H1 (cell line): ENCODE measurements around the gene FAF2. TPM values are rescaled to one million over a fixed set of nuclear protein-coding genes. Genes with fewer than 3 reads are reported as not detected.

Source experiments
- CTCF ChIA-PET: fragments of 300-600 bp; sonication (Branson Sonifier 250); formaldehyde crosslinking; loops from one replicate; lab custom pipeline; 2021; ENCODE audit not compliant: partially characterized antibody; lab: Charles Lee
- POLR2A ChIA-PET: fragments of 300-600 bp; sonication (Branson Sonifier 250); formaldehyde crosslinking; loops from one replicate; lab custom pipeline; 2021; ENCODE audit warnings: inconsistent platforms; ENCODE audit not compliant: partially characterized antibody; lab: Charles Lee
- DNase-seq, 2 experiments: peaks; one replicate each; pipeline versions ENCODE4 v3.0.0 to v3.0.0-alpha.2; 2010 to 2022; ENCODE audit warnings: low spot score in 2 of 2, low read depth in 1 of 2, mixed read lengths in 1 of 2
- FAIRE-seq: peaks from 2 replicates; lab custom pipeline; 2011; peaks lifted over from hg19 to GRCh38; lab: Jason Lieb, UNC
- H2AFZ ChIP-seq: 2 replicates; pipeline ENCODE4 v1.8.1; 2012; ENCODE audit warnings: low read length, inconsistent platforms
- H2AK5ac ChIP-seq: 2 replicates; pipeline ENCODE4 v1.6.1; 2013; ENCODE audit warnings: low read depth, low read length
- H2BK120ac ChIP-seq: replicated peaks from 2 replicates; pipeline ENCODE3; 2013; ENCODE audit warnings: low read depth, low read length, inconsistent platforms
- H2BK12ac ChIP-seq: 2 replicates; pipeline ENCODE4 v1.6.1; 2013; ENCODE audit warnings: low read depth, low read length
- H2BK15ac ChIP-seq: 2 replicates; pipeline ENCODE4 v1.6.1; 2013; ENCODE audit warnings: low read length
- H2BK20ac ChIP-seq: 2 replicates; pipeline ENCODE4 v1.6.1; 2013; ENCODE audit warnings: low read length
- H2BK5ac ChIP-seq: 2 replicates; pipeline ENCODE4 v1.6.1; 2013; ENCODE audit warnings: low read depth, low read length
- H3K14ac ChIP-seq: 2 replicates; pipeline ENCODE4 v1.6.1; 2013; ENCODE audit warnings: inconsistent platforms; ENCODE audit not compliant: insufficient read length
- H3K18ac ChIP-seq: 2 replicates; pipeline ENCODE4 v1.6.1; 2013; ENCODE audit warnings: low read length; ENCODE audit errors: extremely low read depth
- H3K23ac ChIP-seq: 2 replicates; pipeline ENCODE4 v1.6.1; 2013; ENCODE audit warnings: inconsistent platforms; ENCODE audit not compliant: insufficient read length
- H3K23me2 ChIP-seq: 2 replicates; pipeline ENCODE4 v1.6.1; 2013; ENCODE audit warnings: low read depth, low read length
- H3K27ac ChIP-seq: 2 replicates; pipeline ENCODE4 v1.6.1; 2011; ENCODE audit warnings: low read depth, low read length, inconsistent platforms
- H3K27me3 ChIP-seq, 4 experiments: replicated peaks in 1 of 4; 1 replicate in 1 of 4; 2 replicates in 3 of 4; pipeline versions ENCODE4 v1.6.1 to v1.8.1; 2011 to 2013; ENCODE audit warnings: low read length in 3 of 4, mild to moderate bottlenecking in 3 of 4, inconsistent platforms in 2 of 4, mixed read lengths in 2 of 4, moderate library complexity in 1 of 4; ENCODE audit not compliant: control insufficient read depth in 3 of 4, insufficient read depth in 3 of 4; ENCODE audit errors: extremely low read depth in 1 of 4
- H3K36me3 ChIP-seq, 4 experiments: 2 replicates each; pipeline versions ENCODE4 v1.6.1 to v1.8.1; 2011 to 2013; ENCODE audit warnings: mild to moderate bottlenecking in 4 of 4, low read length in 3 of 4, moderate library complexity in 2 of 4, control low read depth in 1 of 4, inconsistent platforms in 1 of 4; ENCODE audit not compliant: insufficient read depth in 4 of 4, control insufficient read depth in 2 of 4
- H3K4ac ChIP-seq: replicated peaks from 2 replicates; pipeline ENCODE3; 2013; ENCODE audit warnings: low read length, low read depth, mixed read lengths, inconsistent platforms; ENCODE audit not compliant: insufficient read length
- H3K4me1 ChIP-seq, 4 experiments: replicated peaks in 1 of 4; 1 replicate in 1 of 4; 2 replicates in 3 of 4; pipeline versions ENCODE4 v1.6.1 to v1.8.1; 2011 to 2013; ENCODE audit warnings: low read length in 3 of 4, inconsistent platforms in 2 of 4, mixed read lengths in 1 of 4; ENCODE audit not compliant: insufficient read depth in 4 of 4, control insufficient read depth in 3 of 4
- H3K4me2 ChIP-seq, 2 experiments: 2 replicates each; pipeline versions ENCODE4 v1.6.1 to v1.8.1; 2011 to 2013; ENCODE audit warnings: low read depth in 2 of 2, low read length in 2 of 2, control low read depth in 1 of 2, inconsistent platforms in 1 of 2, mild to moderate bottlenecking in 1 of 2; ENCODE audit not compliant: insufficient read depth in 1 of 2
- H3K4me3 ChIP-seq, 4 experiments: fragments of 200-600, 300-600 bp in 1 of 4; sonication (generic), shearing (Covaris generic), sonication (Bioruptor Twin) in 1 of 4; 2 replicates each; pipeline versions ENCODE4 v1.5.1 to v1.8.1; 2011 to 2016; ENCODE audit warnings: low read length in 4 of 4, low read depth in 3 of 4, control low read depth in 2 of 4, inconsistent platforms in 2 of 4, mild to moderate bottlenecking in 2 of 4, mixed read lengths in 1 of 4, moderate library complexity in 1 of 4; ENCODE audit not compliant: insufficient read depth in 2 of 4; ENCODE audit errors: extremely low read depth in 1 of 4
- H3K56ac ChIP-seq: replicated peaks from 2 replicates; pipeline ENCODE3; 2013; ENCODE audit warnings: low read depth, mild to moderate bottlenecking, mixed read lengths, low read length, inconsistent platforms; ENCODE audit not compliant: insufficient read length
- H3K79me1 ChIP-seq: 2 replicates; pipeline ENCODE4 v1.6.1; 2013; ENCODE audit warnings: low read depth, low read length, control low read depth
- H3K79me2 ChIP-seq, 2 experiments: 2 replicates each; pipeline versions ENCODE4 v1.6.1 to v1.8.1; 2012 to 2013; ENCODE audit warnings: low read length in 2 of 2, mild to moderate bottlenecking in 2 of 2, inconsistent platforms in 1 of 2; ENCODE audit not compliant: insufficient read depth in 2 of 2, control insufficient read depth in 1 of 2
- H3K9ac ChIP-seq, 4 experiments: replicated peaks in 1 of 4; 1 replicate in 1 of 4; 2 replicates in 3 of 4; pipeline versions ENCODE4 v1.6.1 to v1.8.1; 2011 to 2013; ENCODE audit warnings: low read depth in 3 of 4, low read length in 3 of 4, control low read depth in 2 of 4, mild to moderate bottlenecking in 2 of 4, moderate library complexity in 2 of 4, inconsistent platforms in 1 of 4; ENCODE audit errors: extremely low read depth in 1 of 4
- H3K9me3 ChIP-seq, 2 experiments: 2 replicates each; pipeline versions ENCODE4 v1.6.1 to v1.8.1; 2012 to 2013; ENCODE audit warnings: mild to moderate bottlenecking in 2 of 2, moderate library complexity in 2 of 2, control low read depth in 1 of 2, inconsistent platforms in 1 of 2, low read depth in 1 of 2, low read length in 1 of 2, mixed read lengths in 1 of 2; ENCODE audit not compliant: insufficient read depth in 2 of 2
- H4K20me1 ChIP-seq, 2 experiments: replicated peaks in 1 of 2; 2 replicates each; pipeline versions ENCODE3 to v1.8.1; 2011 to 2013; ENCODE audit warnings: inconsistent platforms in 2 of 2, low read length in 2 of 2, mild to moderate bottlenecking in 1 of 2; ENCODE audit not compliant: insufficient read depth in 2 of 2, control insufficient read depth in 1 of 2
- H4K5ac ChIP-seq: 2 replicates; pipeline ENCODE4 v1.6.1; 2013; ENCODE audit warnings: low read length, low read depth, mixed read lengths, inconsistent platforms; ENCODE audit not compliant: insufficient read length
- H4K8ac ChIP-seq: 2 replicates; pipeline ENCODE4 v1.8.0; 2013; ENCODE audit warnings: mild to moderate bottlenecking, moderate library complexity, low read length, inconsistent platforms; ENCODE audit not compliant: insufficient read depth; ENCODE audit errors: extremely low read depth
- H4K91ac ChIP-seq: replicated peaks from 2 replicates; pipeline ENCODE3; 2013; ENCODE audit warnings: low read length, mixed read lengths, inconsistent platforms; ENCODE audit not compliant: insufficient read length
- BRCA1 ChIP-seq: IDR thresholded peaks from 2 replicates; pipeline ENCODE4 v1.6.1; 2012; ENCODE audit warnings: low read depth, low read length, improper control_type of control experiment
- EP300 ChIP-seq, 2 experiments: IDR thresholded peaks; 1 replicate in 1 of 2; 2 replicates in 1 of 2; pipeline ENCODE4 v1.6.1; 2011 to 2012; ENCODE audit warnings: low read depth in 2 of 2, low read length in 2 of 2, mild to moderate bottlenecking in 2 of 2, borderline replicate concordance in 1 of 2, inconsistent platforms in 1 of 2, moderate library complexity in 1 of 2
- MAFK ChIP-seq: IDR thresholded peaks from 2 replicates; pipeline ENCODE4 v1.6.1; 2012; ENCODE audit warnings: low read depth, mild to moderate bottlenecking, improper control_type of control experiment, low read length
- NRF1 ChIP-seq: IDR thresholded peaks from 2 replicates; pipeline ENCODE4 v1.6.1; 2011; ENCODE audit warnings: mild to moderate bottlenecking, low read depth, low read length, improper control_type of control experiment
- PHF8 ChIP-seq: fragments of 200-600 bp; sonication (generic); conservative IDR thresholded peaks from 2 replicates; pipeline ENCODE4 v1.7.1; 2012; ENCODE audit warnings: low read depth, mild to moderate bottlenecking, inconsistent platforms, low read length, moderate library complexity
- POLR2A ChIP-seq, 2 experiments: IDR thresholded peaks; 1 replicate in 1 of 2; 2 replicates in 1 of 2; pipeline ENCODE4 v1.6.1; 2011; ENCODE audit warnings: low read depth in 2 of 2, low read length in 2 of 2, mild to moderate bottlenecking in 2 of 2; ENCODE audit errors: control extremely low read depth in 1 of 2
- RNF2 ChIP-seq: fragments of 200-900, 300-1000 bp; sonication (generic); IDR thresholded peaks from 2 replicates; pipeline ENCODE4 v1.7.1; 2016; ENCODE audit warnings: borderline replicate concordance, low read depth, mild to moderate bottlenecking, antibody characterized with exemption, low read length; ENCODE audit not compliant: poor library complexity, severe bottlenecking; ENCODE audit errors: missing control alignments
- SIRT6 ChIP-seq: IDR thresholded peaks from one replicate; pipeline ENCODE4 v1.7.1; 2012; ENCODE audit warnings: low read length, inconsistent platforms
- SP2 ChIP-seq: IDR thresholded peaks from 2 replicates; pipeline ENCODE4 v1.6.1; 2012; ENCODE audit warnings: mild to moderate bottlenecking, low read length, inconsistent platforms
- TEAD4 ChIP-seq: IDR thresholded peaks from 2 replicates; pipeline ENCODE4 v1.6.1; 2012; ENCODE audit warnings: low read depth, low read length, inconsistent platforms, mixed read lengths
- YY1 ChIP-seq: IDR thresholded peaks from 2 replicates; pipeline ENCODE4 v1.6.1; 2011; ENCODE audit warnings: low read depth, mild to moderate bottlenecking, low read length
- WGBS, 2 experiments: shearing (Covaris generic) in 1 of 2; methylation state at CpG; one replicate each; pipeline versions ENCODE4 v1.1.6 to v1.1.7; 2013 to 2015; ENCODE audit warnings: low lambda C conversion rate in 2 of 2, mixed read lengths in 2 of 2, inconsistent platforms in 1 of 2, low coverage in 1 of 2, missing lambda C conversion rate in 1 of 2; ENCODE audit not compliant: insufficient replicate concordance in 2 of 2, insufficient coverage in 1 of 2, insufficient read length in 1 of 2; ENCODE audit errors: extremely low coverage in 1 of 2, missing lambda C conversion rate in 1 of 2; 5-methylcytosine and 5-hydroxymethylcytosine counted together
- polyA plus RNA-seq, 7 experiments: library from polyadenylated mRNA; depleted of rRNA in 3 of 7; stranded (reverse) in 5 of 7; unstranded in 2 of 7; fragments of >200 nt in 5 of 7; fragments of 200-250 nt in 2 of 7; gene quantifications; 1 replicate in 5 of 7; 2 replicates in 1 of 7; 4 replicates in 1 of 7; pipeline versions ENCODE4 v1.2.1 to v1.2.3, GENCODE V29; 2011 to 2013; ENCODE audit warnings: missing spikeins in 2 of 7, mixed read lengths in 2 of 7
- total RNA-seq: library from RNA; stranded (reverse); fragmentation: NEBNext Ultra II Directional; extraction: Animal tissue kit (Norgen Biotek cat#: 25700); gene quantifications from 2 replicates; pipeline ENCODE4 v1.2.1, GENCODE V29; 2021
- TF ChIP-seq, protein P1 (sequence below): IDR thresholded peaks from 2 replicates; pipeline ENCODE4 v1.6.1; 2011; ENCODE audit warnings: low read length, improper control_type of control experiment

The FAF2 gene
- total and polyA plus RNA-seq, 2 of the 8 experiments (the other 6 are each of a cell fraction or from before 2014, with no cell fraction given): 20.8 to 35.8 TPM

DNA sequence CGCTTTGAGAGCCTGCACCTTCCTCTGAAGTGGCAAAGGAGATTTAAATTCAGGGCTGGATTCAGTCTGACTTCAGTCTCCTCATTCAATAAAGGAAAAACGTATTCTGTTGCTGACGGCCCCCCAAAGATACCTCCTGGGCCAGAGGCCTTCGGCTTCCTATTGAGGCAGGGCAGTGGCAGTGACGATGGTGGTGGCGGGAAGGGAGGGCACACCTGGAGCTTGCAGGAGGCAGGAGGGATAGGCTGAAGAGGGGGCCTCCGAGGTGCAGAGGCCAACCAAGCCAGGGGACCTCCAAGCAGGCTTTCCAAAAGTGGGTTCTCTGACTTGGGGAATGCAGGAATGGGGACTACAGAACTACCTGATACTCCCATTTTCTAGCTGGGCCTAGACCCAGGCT lies 73.1 kb downstream of the FAF2 start:
- Histone ChIP-seq H3K4me3 (no peak overlapping the region), H2BK5ac (no peak overlapping the region), H3K23ac (no peak overlapping the region), H2BK15ac (no peak overlapping the region), H3K79me1 (no peaks in the 10 kb centered on the region), H3K27ac (no peak overlapping the region), H3K56ac (no peak overlapping the region), H3K4me2 (no peak overlapping the region), H3K4me1 (no peaks in the 10 kb centered on the region; a peak in 1 of 7 replicates), H3K4ac (no peak overlapping the region), H3K23me2 (no peaks in the 10 kb centered on the region), H3K27me3 (no peaks in the 10 kb centered on the region; a peak in 2 of 7 replicates), H2AK5ac (no peak overlapping the region), H4K20me1 (no peaks in the 10 kb centered on the region), H4K8ac (no peak overlapping the region), H3K18ac (no peak overlapping the region), H3K9me3 (no peaks in the 10 kb centered on the region), H2BK120ac (no peak overlapping the region), H3K36me3 (no peaks in the 10 kb centered on the region), H2BK20ac (no peak overlapping the region), H4K5ac (no peak overlapping the region), H3K9ac (no peak overlapping the region), H4K91ac (no peak overlapping the region), H3K79me2 (no peaks in the 10 kb centered on the region), H3K14ac (no peak overlapping the region), H2AFZ (no peak overlapping the region), H2BK12ac (no peak overlapping the region)
- ChIA-PET POLR2A (interaction anchor here (26.0 kb wide), 1 partner anchor 16 kb away, joined by 458 read pairs; the partner anchor contains the start of gene RNF44), CTCF (interaction anchor here (1.5 kb wide), 1 partner anchor 9 kb away, joined by 5 read pairs; no protein-coding TSS in a partner anchor)
- 75% methylated on average over 7 of the region's 7 CpGs; no CpG with 5 or more reads in 1 of the 2 experiments for WGBS, 2 experiments
- DNase-seq: peak in 1 of 2 experiments; percentile 43
- no peak for FAIRE-seq
- TF ChIP-seq EP300 (IDR thresholded peaks at IDR 0.05; ENCODE audit: borderline replicate concordance in 1 of 2, low read depth in 2 of 2, low read length in 2 of 2): no peak
- TF ChIP-seq POLR2A (IDR thresholded peaks at IDR 0.05; ENCODE audit: control extremely low read depth in 1 of 2, low read depth in 2 of 2, low read length in 2 of 2): no peak
- TF ChIP-seq SP2: no peak
- TF ChIP-seq TEAD4: no peak
- TF ChIP-seq PHF8: no peak
- no peak for TF ChIP-seq YY1
- TF ChIP-seq MAFK: no peak
- no peak for TF ChIP-seq RNF2
- TF ChIP-seq, protein P1, sequence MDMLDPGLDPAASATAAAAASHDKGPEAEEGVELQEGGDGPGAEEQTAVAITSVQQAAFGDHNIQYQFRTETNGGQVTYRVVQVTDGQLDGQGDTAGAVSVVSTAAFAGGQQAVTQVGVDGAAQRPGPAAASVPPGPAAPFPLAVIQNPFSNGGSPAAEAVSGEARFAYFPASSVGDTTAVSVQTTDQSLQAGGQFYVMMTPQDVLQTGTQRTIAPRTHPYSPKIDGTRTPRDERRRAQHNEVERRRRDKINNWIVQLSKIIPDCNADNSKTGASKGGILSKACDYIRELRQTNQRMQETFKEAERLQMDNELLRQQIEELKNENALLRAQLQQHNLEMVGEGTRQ: no peak
- TF ChIP-seq BRCA1: no peak
- TF ChIP-seq NRF1: no peak
- TF ChIP-seq SIRT6: no peak
